AG10803 (cell line): ENCODE data around the gene RALGAPA2.

Experiments
- DNase-seq: peaks from one replicate; pipeline ENCODE4 v3.0.0; 2010; ENCODE audit warnings: low read depth
- H3K4me3 ChIP-seq: 2 replicates; pipeline ENCODE4 v1.5.1; 2011; ENCODE audit warnings: mild to moderate bottlenecking, low read length, control low read depth
- CTCF ChIP-seq: conservative IDR thresholded peaks from 2 replicates; pipeline ENCODE4 v1.5.1; 2011; ENCODE audit warnings: mild to moderate bottlenecking, low read length, control low read depth, inconsistent platforms

Gene RALGAPA2

GRCh38 chr20:20447196-20447595 is 265.2 kb downstream of the RALGAPA2 start:
- H3K4me3 ChIP-seq = no peak overlapping the region
- no peak for TF ChIP-seq CTCF
- DNase-seq = no peak

GRCh38 chr20:20446425-20447015 is 265.9 kb downstream of the RALGAPA2 start:
- no peak for TF ChIP-seq CTCF
- no peak for DNase-seq
- no peak overlapping the region for H3K4me3 ChIP-seq

GRCh38 chr20:20446001-20446400 is 266.4 kb downstream of the RALGAPA2 start:
- DNase-seq = no peak
- H3K4me3 ChIP-seq = no peak overlapping the region
- no peak for TF ChIP-seq CTCF

GRCh38 chr20:20443504-20443903 is 268.9 kb downstream of the RALGAPA2 start:
- no peak overlapping the region for H3K4me3 ChIP-seq
- DNase-seq = no peak
- TF ChIP-seq CTCF = no peak

GRCh38 chr20:20442466-20442865 is 270.0 kb downstream of the RALGAPA2 start:
- no peak for DNase-seq
- no peak for TF ChIP-seq CTCF
- H3K4me3 ChIP-seq = no peak overlapping the region

- H3K4me3 ChIP-seq = no peak overlapping the region
- no peak for TF ChIP-seq CTCF
- no peak for DNase-seq
These were observed 271.4 kb downstream of the RALGAPA2 start for GRCh38 chr20:20440886-20441658.

- no peak for DNase-seq
- no peak overlapping the region for H3K4me3 ChIP-seq
- no peak for TF ChIP-seq CTCF
These were observed 272.0 kb downstream of the RALGAPA2 start for GRCh38 chr20:20440481-20440880.
